WTC11 (cell line): Measurements from ENCODE around the gene CCDC3. TPM values are rescaled to one million over a fixed set of nuclear protein-coding genes. Genes with fewer than 3 reads are reported as not detected.

ENCODE experiments used
- ATAC-seq: fragments of 200-7000 bp; cut with Tn5 transposase; 2 replicates; pipeline ENCODE4 v1.10.0; 2021; ENCODE audit warnings: mild to moderate bottlenecking, moderate library complexity
- CTCF ChIA-PET: fragments of 300-600 bp; sonication (Branson Sonifier 250); formaldehyde crosslinking; loops from one replicate; lab custom pipeline; 2021; ENCODE audit warnings: antibody characterized with exemption; lab: Charles Lee
- POLR2A ChIA-PET: fragments of 350-600 bp; sonication (Branson Sonifier 250); formaldehyde crosslinking; loops from one replicate; lab custom pipeline; 2021; ENCODE audit warnings: antibody characterized with exemption; lab: Charles Lee
- DNase-seq: peaks from one replicate; pipeline ENCODE4 v3.0.0; 2021; ENCODE audit warnings: low spot score
- H3K27ac Mint-ChIP-seq: 2 replicates; pipeline ENCODE4 v1.8.0; 2021; ENCODE audit warnings: mixed read lengths
- H3K27me3 Mint-ChIP-seq: 2 replicates; pipeline ENCODE4 v1.8.0; 2021; ENCODE audit warnings: low read depth, mild to moderate bottlenecking, moderate library complexity, mixed read lengths
- H3K36me3 Mint-ChIP-seq: 2 replicates; pipeline ENCODE4 v1.8.0; 2021; ENCODE audit warnings: mixed read lengths
- H3K4me1 Mint-ChIP-seq: 2 replicates; pipeline ENCODE4 v1.8.0; 2022; ENCODE audit warnings: mixed read lengths
- H3K4me3 Mint-ChIP-seq: 2 replicates; pipeline ENCODE4 v1.8.0; 2021; ENCODE audit warnings: mild to moderate bottlenecking, moderate library complexity, mixed read lengths
- H3K9me3 Mint-ChIP-seq: 2 replicates; pipeline ENCODE4 v1.8.0; 2021; ENCODE audit warnings: mixed read lengths
- AFF4 ChIP-seq: sonication (generic); formaldehyde crosslinking; IDR thresholded peaks from 2 replicates; pipeline ENCODE4 v1.8.1; 2023; ENCODE audit warnings: mild to moderate bottlenecking, missing genetic modification reagents, borderline replicate concordance
- AR ChIP-seq: fragments of 250-450 bp; sonication (Bioruptor Pico); IDR thresholded peaks from 2 replicates; pipeline ENCODE4 v1.9.0; 2021; ENCODE audit warnings: mild to moderate bottlenecking
- ATF2 ChIP-seq: sonication (generic); formaldehyde crosslinking; IDR thresholded peaks from 2 replicates; pipeline ENCODE4 v1.8.1; 2022; ENCODE audit warnings: low read depth, missing genetic modification reagents, borderline replicate concordance
- FOXP4 ChIP-seq: sonication (generic); formaldehyde crosslinking; IDR thresholded peaks from 2 replicates; pipeline ENCODE4 v1.8.0; 2022; ENCODE audit warnings: mild to moderate bottlenecking, missing genetic modification reagents
- HMGA2 ChIP-seq: fragments of 250-450 bp; sonication (Bioruptor Pico); IDR thresholded peaks from 2 replicates; pipeline ENCODE4 v1.4.0; 2021; ENCODE audit warnings: mild to moderate bottlenecking, moderate library complexity
- MXD4 ChIP-seq: fragments of 250-450 bp; sonication (Bioruptor Pico); IDR thresholded peaks from 2 replicates; pipeline ENCODE4 v1.8.0; 2021; ENCODE audit warnings: mild to moderate bottlenecking, moderate library complexity, borderline replicate concordance
- STAT6 ChIP-seq: sonication (generic); formaldehyde crosslinking; conservative IDR thresholded peaks from 2 replicates; pipeline ENCODE4 v1.8.1; 2023; ENCODE audit warnings: mild to moderate bottlenecking, low read depth, missing genetic modification reagents, moderate library complexity
- USF1 ChIP-seq: sonication (generic); formaldehyde crosslinking; IDR thresholded peaks from 2 replicates; pipeline ENCODE4 v1.8.0; 2022; ENCODE audit warnings: mild to moderate bottlenecking, missing genetic modification reagents
- USF2 ChIP-seq: sonication (generic); formaldehyde crosslinking; IDR thresholded peaks from 2 replicates; pipeline ENCODE4 v1.8.1; 2023; ENCODE audit warnings: mild to moderate bottlenecking, missing genetic modification reagents, moderate library complexity
- ZBTB21 ChIP-seq: sonication (generic); formaldehyde crosslinking; IDR thresholded peaks from 2 replicates; pipeline ENCODE4 v1.8.1; 2023; ENCODE audit warnings: mild to moderate bottlenecking, missing genetic modification reagents, borderline replicate concordance
- ZNF121 ChIP-seq: sonication (generic); formaldehyde crosslinking; IDR thresholded peaks from 2 replicates; pipeline ENCODE4 v1.8.0; 2023; ENCODE audit warnings: missing genetic modification reagents
- ZNF281 ChIP-seq: sonication (generic); formaldehyde crosslinking; IDR thresholded peaks from 2 replicates; pipeline ENCODE4 v1.8.0; 2023; ENCODE audit warnings: mild to moderate bottlenecking, missing genetic modification reagents
- ZNF423 ChIP-seq: fragments of 250-450 bp; sonication (Bioruptor Pico); IDR thresholded peaks from 2 replicates; pipeline ENCODE4 v2.1.2; 2022; ENCODE audit warnings: mild to moderate bottlenecking, moderate library complexity
- ZSCAN18 ChIP-seq: fragments of 250-450 bp; sonication (Bioruptor Pico); IDR thresholded peaks from 2 replicates; pipeline ENCODE4 v2.1.2; 2022; ENCODE audit warnings: mild to moderate bottlenecking, moderate library complexity
- total RNA-seq: library from RNA; stranded (reverse); gene quantifications from 3 replicates; pipeline ENCODE4 v1.2.3, GENCODE V29; 2021

Gene CCDC3
- total RNA-seq, 1 experiment from 2014 or later: 3.5 TPM

- CTCF ChIA-PET: no interaction called here
- POLR2A ChIA-PET: no interaction called here
- Mint-ChIP-seq H3K4me1 (peaks cover 3% of the 10 kb centered on the region; the same call in 1 of the 2 replicates), H3K9me3 (peaks cover 16% of the 10 kb centered on the region)
- DNase-seq: no peak
- ATAC-seq: no peak
- TF ChIP-seq HMGA2 (CRISPR knock-in tag) (no peak), ZNF423 (CRISPR knock-in tag) (no peak), STAT6 (no peak)
- TF ChIP-seq, all 79 proteins: peak for 0
- no peaks in the 10 kb centered on the region; the same call in 1 of the 2 replicates for H3K27me3 Mint-ChIP-seq
- no peak overlapping the region for H3K27ac Mint-ChIP-seq
- H3K36me3 Mint-ChIP-seq: no peaks in the 10 kb centered on the region
- no peak overlapping the region for H3K4me3 Mint-ChIP-seq
These were observed 126.4 kb downstream of the CCDC3 start for GRCh38 chr10:12875100-12875499.

- ChIA-PET CTCF (no interaction called here), POLR2A (no interaction called here)
- ATAC-seq (no peak), DNase-seq (no peak)
- no peaks in the 10 kb centered on the region for H3K36me3 Mint-ChIP-seq
- no peaks in the 10 kb centered on the region; the same call in 1 of the 2 replicates for H3K27me3 Mint-ChIP-seq
- peaks cover 3% of the 10 kb centered on the region; the same call in 1 of the 2 replicates for H3K4me1 Mint-ChIP-seq
- H3K27ac Mint-ChIP-seq: no peak overlapping the region
- no peak overlapping the region for H3K4me3 Mint-ChIP-seq
- H3K9me3 Mint-ChIP-seq: peaks cover 10% of the 10 kb centered on the region
- no peak for TF ChIP-seq AR (CRISPR knock-in tag)
- TF ChIP-seq ZBTB21: no peak
- TF ChIP-seq ZSCAN18 (CRISPR knock-in tag): no peak
- no peak for TF ChIP-seq USF2
- TF ChIP-seq MXD4 (CRISPR knock-in tag): no peak
- TF ChIP-seq USF1: no peak
- TF ChIP-seq ZNF281 (CRISPR knock-in tag): no peak
- TF ChIP-seq FOXP4 (CRISPR knock-in tag): no peak
- TF ChIP-seq AFF4 (CRISPR knock-in tag): no peak
- no peak for TF ChIP-seq ATF2 (CRISPR knock-in tag)
- TF ChIP-seq ZNF121 (CRISPR knock-in tag): no peak
- TF ChIP-seq HMGA2 (CRISPR knock-in tag): no peak
These were observed 127.0 kb downstream of the CCDC3 start for GRCh38 chr10:12874501-12874900.
